IMR-90 (cell line): ENCODE results near the gene STON2. TPM values are rescaled to one million over a fixed set of nuclear protein-coding genes. Genes with fewer than 3 reads are reported as not detected.

ENCODE experiments used
- ATAC-seq: fragments of 200-7000 bp; cut with Tn5 transposase; 2 replicates; pipeline ENCODE4 v1.9.1; 2020; ENCODE audit warnings: low read depth, mild to moderate bottlenecking, moderate library complexity
- BruUV-seq: library from RNA; stranded (reverse); fragments of 400-500 nt; replicated peaks from 2 replicates; lab custom pipeline; 2021; lab: Mats Ljungman, UMichigan
- CTCF ChIA-PET: fragments of 300-600 bp; formaldehyde crosslinking; extraction: SDS; loops from one replicate; lab custom pipeline; 2021; ENCODE audit warnings: antibody characterized with exemption; lab: Yijun Ruan, JAX
- POLR2A ChIA-PET: fragments of 300-600 bp; sonication (Branson Sonifier 250); formaldehyde crosslinking; loops from one replicate; lab custom pipeline; 2022; ENCODE audit warnings: antibody characterized with exemption; ENCODE audit not compliant: unreplicated experiment; lab: Charles Lee
- DNase-seq: peaks from one replicate; pipeline ENCODE4 v3.0.0; 2013
- H2AFZ ChIP-seq: replicated peaks from 2 replicates; pipeline ENCODE3; 2013; ENCODE audit warnings: low read length, mild to moderate bottlenecking; ENCODE audit not compliant: poor library complexity
- H2AK5ac ChIP-seq: 2 replicates; pipeline ENCODE4 v1.6.1; 2013; ENCODE audit warnings: low read depth, low read length, inconsistent platforms
- H2AK9ac ChIP-seq: replicated peaks from 2 replicates; pipeline ENCODE3; 2013; ENCODE audit warnings: mild to moderate bottlenecking, low read depth, low read length, moderate library complexity; ENCODE audit not compliant: poor library complexity
- H2BK120ac ChIP-seq: 2 replicates; pipeline ENCODE4 v1.6.1; 2013; ENCODE audit warnings: low read depth, low read length, inconsistent platforms
- H2BK15ac ChIP-seq: 3 replicates; pipeline ENCODE4 v1.6.1; 2013; ENCODE audit warnings: low read depth, low read length, inconsistent platforms
- H2BK20ac ChIP-seq: 2 replicates; pipeline ENCODE4 v1.6.1; 2013; ENCODE audit warnings: low read depth, mild to moderate bottlenecking, inconsistent platforms, low read length, moderate library complexity
- H2BK5ac ChIP-seq: 2 replicates; pipeline ENCODE4 v1.6.1; 2013; ENCODE audit warnings: mild to moderate bottlenecking, low read depth, low read length, inconsistent platforms; ENCODE audit not compliant: poor library complexity, severe bottlenecking
- H3K14ac ChIP-seq: replicated peaks from 2 replicates; pipeline ENCODE4 v1.6.1; 2013; ENCODE audit warnings: low read depth, low read length, inconsistent platforms
- H3K18ac ChIP-seq: 2 replicates; pipeline ENCODE4 v1.6.1; 2013; ENCODE audit warnings: low read depth, low read length, control low read depth
- H3K23ac ChIP-seq: 2 replicates; pipeline ENCODE4 v1.6.1; 2013; ENCODE audit warnings: low read depth, low read length, inconsistent platforms
- H3K27ac ChIP-seq: 2 replicates; pipeline ENCODE4 v1.5.1; 2013; ENCODE audit warnings: mild to moderate bottlenecking, control low read depth, low read length; ENCODE audit not compliant: insufficient read depth
- H3K27me3 ChIP-seq: 2 replicates; pipeline ENCODE4 v1.6.1; 2013; ENCODE audit warnings: low read length; ENCODE audit not compliant: control insufficient read depth, insufficient read depth
- H3K36me3 ChIP-seq: 2 replicates; pipeline ENCODE4 v1.6.1; 2013; ENCODE audit warnings: low read length, mixed read lengths; ENCODE audit not compliant: control insufficient read depth, insufficient read depth
- H3K4ac ChIP-seq: 2 replicates; pipeline ENCODE4 v1.6.1; 2013; ENCODE audit warnings: low read depth, low read length, inconsistent platforms
- H3K4me1 ChIP-seq: 2 replicates; pipeline ENCODE4 v1.6.1; 2013; ENCODE audit warnings: low read length, mixed read lengths; ENCODE audit not compliant: control insufficient read depth, insufficient read depth
- H3K4me2 ChIP-seq: 2 replicates; pipeline ENCODE4 v1.6.1; 2013; ENCODE audit warnings: low read depth, mild to moderate bottlenecking, control low read depth, low read length, moderate library complexity
- H3K4me3 ChIP-seq: 2 replicates; pipeline ENCODE4 v1.5.1; 2013; ENCODE audit warnings: low read depth, mild to moderate bottlenecking, control low read depth, low read length, moderate library complexity; ENCODE audit not compliant: insufficient read depth
- H3K56ac ChIP-seq: 2 replicates; pipeline ENCODE4 v1.6.1; 2013; ENCODE audit warnings: low read length, inconsistent platforms; ENCODE audit not compliant: insufficient read depth; ENCODE audit errors: extremely low read depth
- H3K79me1 ChIP-seq, 2 experiments: 2 replicates each; pipeline ENCODE4 v1.6.1; 2013; ENCODE audit warnings: low read length in 2 of 2, inconsistent platforms in 1 of 2, low read depth in 1 of 2
- H3K9ac ChIP-seq: 2 replicates; pipeline ENCODE4 v1.6.1; 2013; ENCODE audit warnings: low read depth, low read length, control low read depth
- H3K9me1 ChIP-seq: 2 replicates; pipeline ENCODE4 v1.6.1; 2013; ENCODE audit warnings: low read length, inconsistent platforms; ENCODE audit not compliant: insufficient read depth
- H3K9me3 ChIP-seq: 2 replicates; pipeline ENCODE4 v1.6.1; 2013; ENCODE audit warnings: low read length; ENCODE audit not compliant: control insufficient read depth, insufficient read depth
- H4K20me1 ChIP-seq: 2 replicates; pipeline ENCODE4 v1.6.1; 2013; ENCODE audit warnings: low read length, inconsistent platforms; ENCODE audit not compliant: insufficient read depth
- H4K5ac ChIP-seq: 2 replicates; pipeline ENCODE4 v1.6.1; 2013; ENCODE audit warnings: mild to moderate bottlenecking, low read depth, low read length, control low read depth
- H4K8ac ChIP-seq, 2 experiments: 2 replicates each; pipeline ENCODE4 v1.6.1; 2013; ENCODE audit warnings: low read depth in 2 of 2, low read length in 2 of 2, control low read depth in 1 of 2, inconsistent platforms in 1 of 2
- H4K91ac ChIP-seq: 2 replicates; pipeline ENCODE4 v1.6.1; 2013; ENCODE audit warnings: low read depth, low read length, inconsistent platforms; ENCODE audit not compliant: insufficient read depth
- CEBPB ChIP-seq: IDR thresholded peaks from 2 replicates; pipeline ENCODE4 v1.6.1; 2012; ENCODE audit warnings: low read depth, low read length, improper control_type of control experiment
- CHD1 ChIP-seq: IDR thresholded peaks from 2 replicates; pipeline ENCODE4 v1.6.1; 2012; ENCODE audit warnings: low read depth, low read length, improper control_type of control experiment
- CTCF ChIP-seq: conservative IDR thresholded peaks from 2 replicates; pipeline ENCODE4 v1.5.1; 2012; ENCODE audit warnings: mild to moderate bottlenecking, low read depth, low read length, improper control_type of control experiment
- MAFK ChIP-seq: IDR thresholded peaks from 2 replicates; pipeline ENCODE4 v1.6.1; 2012; ENCODE audit warnings: low read depth, low read length, improper control_type of control experiment
- MXI1 ChIP-seq: IDR thresholded peaks from 2 replicates; pipeline ENCODE4 v1.6.1; 2012; ENCODE audit warnings: low read depth, mild to moderate bottlenecking, low read length, moderate library complexity, borderline replicate concordance
- NFE2L2 ChIP-seq: fragments of 150-350 bp; IDR thresholded peaks from 2 replicates; pipeline ENCODE4 v1.6.1; 2016; ENCODE audit warnings: low read depth, mild to moderate bottlenecking, low read length
- RAD21 ChIP-seq: IDR thresholded peaks from 2 replicates; pipeline ENCODE4 v1.6.1; 2012; ENCODE audit warnings: low read length, improper control_type of control experiment
- RCOR1 ChIP-seq: IDR thresholded peaks from 2 replicates; pipeline ENCODE4 v1.6.1; 2012; ENCODE audit warnings: mild to moderate bottlenecking, low read length, improper control_type of control experiment; ENCODE audit not compliant: insufficient replicate concordance
- WGBS, 2 experiments: methylation state at CpG; one replicate each; pipeline versions ENCODE4 v1.1.5 to v1.1.7; 2013; ENCODE audit warnings: missing lambda C conversion rate in 2 of 2; ENCODE audit not compliant: insufficient read length in 1 of 2; ENCODE audit errors: extremely low coverage in 2 of 2; 5-methylcytosine and 5-hydroxymethylcytosine counted together
- dilution Hi-C: fragments of 300-500 bp; cut with HindIII; formaldehyde crosslinking; loops from one replicate; pipeline ENCODE4 v1.14.3; 2018; ENCODE audit warnings: low sequenced_read_pairs; ENCODE audit not compliant: unreplicated experiment
- in situ Hi-C: fragments of 300-500 bp; cut with MboI; formaldehyde crosslinking; loops from 3 replicates; pipeline ENCODE4 v1.14.3; 2019; ENCODE audit warnings: low sequenced_read_pairs, inconsistent platforms, mixed read lengths
- intact Hi-C: fragments of 100-400 bp; cut with micrococcal nuclease; formaldehyde crosslinking; loops from 2 replicates; pipeline ENCODE4 v1.10.0; 2022
- polyA plus RNA-seq, 3 experiments: library from polyadenylated mRNA; depleted of rRNA; stranded (reverse); fragments of >200 nt; gene quantifications; 2 replicates each; pipeline ENCODE4 v1.2.3, GENCODE V29; 2012; ENCODE audit warnings: low replicate concordance in 1 of 3
- total RNA-seq: library from RNA; depleted of rRNA; stranded (reverse); fragments of >200 nt; gene quantifications from 2 replicates; pipeline ENCODE4 v1.2.3, GENCODE V29; 2012
- TF ChIP-seq, protein P1 (sequence below): fragments of 150-350 bp; IDR thresholded peaks from 2 replicates; pipeline ENCODE4 v1.6.1; 2017; ENCODE audit warnings: mild to moderate bottlenecking, antibody characterized with exemption, low read length, low read depth

Gene STON2
- total and polyA plus RNA-seq, 2 of the 4 experiments (the other 2 are of a cell fraction) = not detected

DNA sequence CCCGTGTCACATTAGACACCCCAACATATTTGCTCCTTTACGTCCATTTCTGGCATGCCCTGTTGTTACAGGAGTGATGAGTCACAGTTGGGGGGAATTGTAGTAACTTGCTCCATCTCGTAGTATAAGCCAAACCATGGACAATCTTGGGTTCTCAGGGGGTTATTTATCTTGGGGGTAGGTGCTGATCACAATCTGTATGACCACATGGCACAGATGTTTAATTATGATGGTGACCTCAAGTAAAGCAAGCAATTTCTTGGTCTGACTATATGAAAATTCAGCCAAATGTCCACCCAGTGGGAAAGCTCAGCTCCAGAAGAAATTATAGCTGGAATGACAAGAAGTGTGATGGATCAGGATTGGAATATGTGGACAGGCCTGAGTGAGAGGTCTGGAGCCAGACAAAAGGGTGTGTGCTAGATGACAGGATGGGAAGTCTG is 32.1 kb upstream of the STON2 start:
- no CpG with 5 or more reads among the region's 3 CpGs for WGBS, 2 experiments
- intact Hi-C loops (no loop called here), in situ Hi-C loops (no loop called here), dilution Hi-C loops (no loop called here)
- Histone ChIP-seq H2BK120ac (no peak overlapping the region), H3K4me3 (no peak overlapping the region), H2AK5ac (no peak overlapping the region), H3K27ac (no peak overlapping the region), H3K27me3 (peaks cover 39% of the 10 kb centered on the region), H4K20me1 (no peaks in the 10 kb centered on the region), H3K56ac (no peak overlapping the region), H4K91ac (no peak overlapping the region), H2BK15ac (no peak overlapping the region), H4K5ac (no peak overlapping the region), H3K4me2 (no peak overlapping the region), H3K36me3 (no peaks in the 10 kb centered on the region), H2BK20ac (no peak overlapping the region), H3K4me1 (no peaks in the 10 kb centered on the region; the same call in 1 of the 2 replicates), H3K9me1 (no peaks in the 10 kb centered on the region), H3K23ac (no peak overlapping the region), H3K79me1 (no peaks in the 10 kb centered on the region), H2BK5ac (no peak overlapping the region), H2AK9ac (no peak overlapping the region), H3K18ac (no peak overlapping the region), H3K9me3 (no peaks in the 10 kb centered on the region), H3K9ac (no peak overlapping the region), H2AFZ (no peak overlapping the region), H3K14ac (no peak overlapping the region), H4K8ac (no peak overlapping the region), H3K4ac (no peak overlapping the region)
- CTCF ChIA-PET = no interaction called here
- no TSS peak for BruUV-seq
- TF ChIP-seq RAD21 (no peak), RCOR1 (no peak), CHD1 (no peak), NFE2L2 (no peak), MXI1 (no peak), CEBPB (no peak), MAFK (no peak), CTCF (no peak)
- TF ChIP-seq, protein P1, sequence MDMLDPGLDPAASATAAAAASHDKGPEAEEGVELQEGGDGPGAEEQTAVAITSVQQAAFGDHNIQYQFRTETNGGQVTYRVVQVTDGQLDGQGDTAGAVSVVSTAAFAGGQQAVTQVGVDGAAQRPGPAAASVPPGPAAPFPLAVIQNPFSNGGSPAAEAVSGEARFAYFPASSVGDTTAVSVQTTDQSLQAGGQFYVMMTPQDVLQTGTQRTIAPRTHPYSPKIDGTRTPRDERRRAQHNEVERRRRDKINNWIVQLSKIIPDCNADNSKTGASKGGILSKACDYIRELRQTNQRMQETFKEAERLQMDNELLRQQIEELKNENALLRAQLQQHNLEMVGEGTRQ = no peak
- POLR2A ChIA-PET = no interaction called here
- ATAC-seq (no peak), DNase-seq (no peak)
